ENCODE results near the gene EIF5A. TPM values are rescaled to one million over a fixed set of nuclear protein-coding genes. Genes with fewer than 3 reads are reported as not detected.
"Not testable (repeated sequence)": the region's sequence is repeated elsewhere in the genome, so short reads cannot be mapped to it uniquely, and the experiment has no call there.

Gene EIF5A
- polyA plus RNA-seq, 3 donors = 465 to 511 (median 485) TPM

GRCh38 chr17:7336240-7337175 lies 29.1 kb downstream of the EIF5A start, which contains the start of gene ACAP1:
ACAP1 (plus strand) TSS chr17:7336529; CDS start chr17:7336735, 206 bp downstream.
- peak within 1 kb of the TSS; percentile 29 to 79 (median 59) for H3K4me3 ChIP-seq (replicated peaks in 1 of 3; ENCODE audit: low read depth in 2 of 3, low read length in 3 of 3)
- Mint-ChIP-seq H3K27me3 (ENCODE audit: low read depth in 3 of 3) (peaks cover 0 to 9% (median 0%) of the 10 kb centered on the region in 3 donors), H3K36me3 (peaks cover 13 to 27% of the 10 kb centered on the region in 2 donors), H3K4me3 (peak within 1 kb of the TSS; percentile 78 to 90), H3K4me1 (peaks cover 53% of the 10 kb centered on the region), H3K9me3 (no peaks in the 10 kb centered on the region), H3K27ac (peak within 1 kb of the TSS; percentile 0 to 91 (median 88))
- H3K36me3 ChIP-seq (replicated peaks in 1 of 2; ENCODE audit: control insufficient read depth in 1 of 2, insufficient read depth in 2 of 2, low read length in 2 of 2) = peaks cover under 1 to 14% of the 10 kb centered on the region in 2 donors
- TF ChIP-seq CTCF (IDR thresholded peaks at IDR 0.05) = no peak
- peak within 1 kb of the TSS; percentile 49 to 71 for H3K27ac ChIP-seq (ENCODE audit: low read depth in 1 of 2, low read length in 2 of 2)
- H3K27me3 ChIP-seq (ENCODE audit: control insufficient read depth in 2 of 2, insufficient read depth in 2 of 2, low read length in 2 of 2) = no peaks in the 10 kb centered on the region
- H3K79me2 ChIP-seq (ENCODE audit: insufficient read depth, low read length) = peaks cover 27% of the 10 kb centered on the region
- H3K9me3 ChIP-seq (replicated peaks in 1 of 2; ENCODE audit: control insufficient read depth in 1 of 2, insufficient read depth in 1 of 2, low read length in 2 of 2) = no peaks in the 10 kb centered on the region
- 6% methylated on average over 3 of the region's 17 CpGs for WGBS (ENCODE audit: insufficient coverage)
- no peaks in the 10 kb centered on the region for H4K20me1 ChIP-seq (ENCODE audit: insufficient read depth, low read length)
- DNase-seq = peak in 1 of 3 donors; percentile 34
- H2AFZ ChIP-seq (ENCODE audit: insufficient read depth, low read depth, low read length, poor library complexity, severe bottlenecking) = peak within 1 kb of the TSS; percentile 89
- intact Hi-C loops (cut with micrococcal nuclease) = no loop called here
- peaks cover 35 to 46% of the 10 kb centered on the region in 2 donors for H3K4me1 ChIP-seq (ENCODE audit: control insufficient read depth in 1 of 2, insufficient read depth in 2 of 2, low read length in 2 of 2)
- H3K9ac ChIP-seq (ENCODE audit: insufficient read depth, low read length, poor library complexity, severe bottlenecking) = peak within 1 kb of the TSS; percentile 63
- peak within 1 kb of the TSS; percentile 88 for H3K4me2 ChIP-seq (replicated peaks; ENCODE audit: extremely low read depth, low read length, poor library complexity, severe bottlenecking)

DNA sequence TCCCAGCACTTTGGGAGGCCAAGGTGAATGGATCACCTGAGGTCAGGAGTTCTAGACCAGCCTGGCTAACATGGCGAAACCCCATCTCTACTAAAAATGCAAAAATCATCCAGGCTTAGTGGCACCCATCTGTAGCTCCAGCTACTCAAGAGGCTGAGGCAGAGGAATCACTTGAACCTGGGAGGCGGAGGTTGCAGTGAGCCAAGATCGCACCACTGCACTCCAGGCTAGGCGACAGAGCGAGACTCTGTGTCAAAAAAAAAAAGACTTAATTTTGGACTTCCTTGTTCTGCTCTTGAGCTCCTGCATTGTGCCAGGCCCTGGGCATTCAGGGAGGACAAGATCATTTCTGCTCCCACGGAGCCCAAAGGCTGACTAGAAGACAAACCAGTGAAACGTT lies 30.2 kb downstream of the EIF5A start:
- H3K27me3 ChIP-seq (ENCODE audit: control insufficient read depth in 2 of 2, insufficient read depth in 2 of 2, low read length in 2 of 2); intact Hi-C loops (cut with micrococcal nuclease); H3K27me3 Mint-ChIP-seq (ENCODE audit: low read depth in 3 of 3); DNase-seq; H3K9ac ChIP-seq (ENCODE audit: insufficient read depth, low read length, poor library complexity, severe bottlenecking); H3K9me3 Mint-ChIP-seq; H4K20me1 ChIP-seq (ENCODE audit: insufficient read depth, low read length); H3K27ac ChIP-seq (ENCODE audit: low read depth in 1 of 2, low read length in 2 of 2); H3K9me3 ChIP-seq (replicated peaks in 1 of 2; ENCODE audit: control insufficient read depth in 1 of 2, insufficient read depth in 1 of 2, low read length in 2 of 2): not testable (repeated sequence)
- peak overlapping the region; percentile 78 to 90 for H3K4me3 Mint-ChIP-seq
- peak overlapping the region in 4 of 7 donors; percentile 30 to 79 (median 45) for H3K27ac Mint-ChIP-seq
- peaks cover 26 to 36% of the 10 kb centered on the region in 2 donors for H3K4me1 ChIP-seq (ENCODE audit: control insufficient read depth in 1 of 2, insufficient read depth in 2 of 2, low read length in 2 of 2)
- peaks cover 21 to 38% of the 10 kb centered on the region in 2 donors for H3K36me3 Mint-ChIP-seq
- H3K4me1 Mint-ChIP-seq = peaks cover 42% of the 10 kb centered on the region
- peak overlapping the region in 1 of 3 experiments; percentile 79 for H3K4me3 ChIP-seq (replicated peaks in 1 of 3; ENCODE audit: low read depth in 2 of 3, low read length in 3 of 3)
- peaks cover 10 to 25% of the 10 kb centered on the region in 2 donors for H3K36me3 ChIP-seq (replicated peaks in 1 of 2; ENCODE audit: control insufficient read depth in 1 of 2, insufficient read depth in 2 of 2, low read length in 2 of 2)
- 35% methylated on average over 7 of the region's 7 CpGs for WGBS (ENCODE audit: insufficient coverage)
- H3K4me2 ChIP-seq (replicated peaks; ENCODE audit: extremely low read depth, low read length, poor library complexity, severe bottlenecking) = peak overlapping the region; percentile 88
- peaks cover 27% of the 10 kb centered on the region for H3K79me2 ChIP-seq (ENCODE audit: insufficient read depth, low read length)
- H2AFZ ChIP-seq (ENCODE audit: insufficient read depth, low read depth, low read length, poor library complexity, severe bottlenecking) = peak overlapping the region; percentile 89

Data from CD14-positive monocyte (primary cell).